ENCODE measurements around the gene EXOC3L2.

- TF ChIP-seq POLR2A (IDR thresholded peaks at IDR 0.05; ENCODE audit: low read length) = no peak
- no peak for TF ChIP-seq GATA1 (IDR thresholded peaks at IDR 0.05; ENCODE audit: low read depth, low read length)
Measured at GRCh38 chr19:45215391-45216191, 29.6 kb downstream of the EXOC3L2 start.
